Measurements from ENCODE around the gene MKNK2.

DNA sequence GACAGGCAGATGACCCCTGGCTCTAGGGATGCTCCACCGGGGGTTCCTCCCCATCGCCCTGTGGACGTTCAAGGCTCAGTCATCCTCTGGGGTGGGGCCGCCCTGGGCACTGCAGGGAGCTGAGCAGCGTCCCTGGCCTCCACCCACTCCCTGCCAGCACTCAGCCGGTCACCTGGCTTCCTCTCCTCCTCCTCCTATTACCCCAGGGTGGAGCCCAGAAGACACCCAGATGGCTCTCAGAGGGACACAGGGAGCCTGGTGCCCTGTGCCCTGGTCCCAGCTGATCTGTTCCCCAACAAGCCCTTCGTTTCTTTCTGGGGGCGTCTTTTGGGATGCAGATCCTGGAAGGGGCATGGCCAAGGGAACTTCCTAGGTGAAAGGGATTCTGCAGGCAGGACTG lies 3.7 kb upstream of the MKNK2 start:
- TF ChIP-seq, protein P1, sequence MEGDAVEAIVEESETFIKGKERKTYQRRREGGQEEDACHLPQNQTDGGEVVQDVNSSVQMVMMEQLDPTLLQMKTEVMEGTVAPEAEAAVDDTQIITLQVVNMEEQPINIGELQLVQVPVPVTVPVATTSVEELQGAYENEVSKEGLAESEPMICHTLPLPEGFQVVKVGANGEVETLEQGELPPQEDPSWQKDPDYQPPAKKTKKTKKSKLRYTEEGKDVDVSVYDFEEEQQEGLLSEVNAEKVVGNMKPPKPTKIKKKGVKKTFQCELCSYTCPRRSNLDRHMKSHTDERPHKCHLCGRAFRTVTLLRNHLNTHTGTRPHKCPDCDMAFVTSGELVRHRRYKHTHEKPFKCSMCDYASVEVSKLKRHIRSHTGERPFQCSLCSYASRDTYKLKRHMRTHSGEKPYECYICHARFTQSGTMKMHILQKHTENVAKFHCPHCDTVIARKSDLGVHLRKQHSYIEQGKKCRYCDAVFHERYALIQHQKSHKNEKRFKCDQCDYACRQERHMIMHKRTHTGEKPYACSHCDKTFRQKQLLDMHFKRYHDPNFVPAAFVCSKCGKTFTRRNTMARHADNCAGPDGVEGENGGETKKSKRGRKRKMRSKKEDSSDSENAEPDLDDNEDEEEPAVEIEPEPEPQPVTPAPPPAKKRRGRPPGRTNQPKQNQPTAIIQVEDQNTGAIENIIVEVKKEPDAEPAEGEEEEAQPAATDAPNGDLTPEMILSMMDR (IDR thresholded peaks at IDR 0.05; ENCODE audit: insufficient read depth, low read length), result no peak
- TF ChIP-seq POLR2AphosphoS5 (IDR thresholded peaks at IDR 0.05; ENCODE audit: low read depth), result no peak
- TF ChIP-seq, protein P2, sequence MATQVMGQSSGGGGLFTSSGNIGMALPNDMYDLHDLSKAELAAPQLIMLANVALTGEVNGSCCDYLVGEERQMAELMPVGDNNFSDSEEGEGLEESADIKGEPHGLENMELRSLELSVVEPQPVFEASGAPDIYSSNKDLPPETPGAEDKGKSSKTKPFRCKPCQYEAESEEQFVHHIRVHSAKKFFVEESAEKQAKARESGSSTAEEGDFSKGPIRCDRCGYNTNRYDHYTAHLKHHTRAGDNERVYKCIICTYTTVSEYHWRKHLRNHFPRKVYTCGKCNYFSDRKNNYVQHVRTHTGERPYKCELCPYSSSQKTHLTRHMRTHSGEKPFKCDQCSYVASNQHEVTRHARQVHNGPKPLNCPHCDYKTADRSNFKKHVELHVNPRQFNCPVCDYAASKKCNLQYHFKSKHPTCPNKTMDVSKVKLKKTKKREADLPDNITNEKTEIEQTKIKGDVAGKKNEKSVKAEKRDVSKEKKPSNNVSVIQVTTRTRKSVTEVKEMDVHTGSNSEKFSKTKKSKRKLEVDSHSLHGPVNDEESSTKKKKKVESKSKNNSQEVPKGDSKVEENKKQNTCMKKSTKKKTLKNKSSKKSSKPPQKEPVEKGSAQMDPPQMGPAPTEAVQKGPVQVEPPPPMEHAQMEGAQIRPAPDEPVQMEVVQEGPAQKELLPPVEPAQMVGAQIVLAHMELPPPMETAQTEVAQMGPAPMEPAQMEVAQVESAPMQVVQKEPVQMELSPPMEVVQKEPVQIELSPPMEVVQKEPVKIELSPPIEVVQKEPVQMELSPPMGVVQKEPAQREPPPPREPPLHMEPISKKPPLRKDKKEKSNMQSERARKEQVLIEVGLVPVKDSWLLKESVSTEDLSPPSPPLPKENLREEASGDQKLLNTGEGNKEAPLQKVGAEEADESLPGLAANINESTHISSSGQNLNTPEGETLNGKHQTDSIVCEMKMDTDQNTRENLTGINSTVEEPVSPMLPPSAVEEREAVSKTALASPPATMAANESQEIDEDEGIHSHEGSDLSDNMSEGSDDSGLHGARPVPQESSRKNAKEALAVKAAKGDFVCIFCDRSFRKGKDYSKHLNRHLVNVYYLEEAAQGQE (IDR thresholded peaks at IDR 0.05; ENCODE audit: insufficient replicate concordance, low read depth), result no peak
